ENCODE data around the gene NDUFV1. TPM values are rescaled to one million over a fixed set of nuclear protein-coding genes. Genes with fewer than 3 reads are reported as not detected.
"Not testable (repeated sequence)": the region's sequence is repeated elsewhere in the genome, so short reads cannot be mapped to it uniquely, and the experiment has no call there.

The NDUFV1 gene
- 395 and 424 TPM in 2 replicates for polyA plus RNA-seq (2014; cell fraction: cytosol; rRNA removed)
- 612 and 857 TPM in 2 replicates for polyA plus RNA-seq (2014; cell fraction: nucleus; rRNA removed)

DNA sequence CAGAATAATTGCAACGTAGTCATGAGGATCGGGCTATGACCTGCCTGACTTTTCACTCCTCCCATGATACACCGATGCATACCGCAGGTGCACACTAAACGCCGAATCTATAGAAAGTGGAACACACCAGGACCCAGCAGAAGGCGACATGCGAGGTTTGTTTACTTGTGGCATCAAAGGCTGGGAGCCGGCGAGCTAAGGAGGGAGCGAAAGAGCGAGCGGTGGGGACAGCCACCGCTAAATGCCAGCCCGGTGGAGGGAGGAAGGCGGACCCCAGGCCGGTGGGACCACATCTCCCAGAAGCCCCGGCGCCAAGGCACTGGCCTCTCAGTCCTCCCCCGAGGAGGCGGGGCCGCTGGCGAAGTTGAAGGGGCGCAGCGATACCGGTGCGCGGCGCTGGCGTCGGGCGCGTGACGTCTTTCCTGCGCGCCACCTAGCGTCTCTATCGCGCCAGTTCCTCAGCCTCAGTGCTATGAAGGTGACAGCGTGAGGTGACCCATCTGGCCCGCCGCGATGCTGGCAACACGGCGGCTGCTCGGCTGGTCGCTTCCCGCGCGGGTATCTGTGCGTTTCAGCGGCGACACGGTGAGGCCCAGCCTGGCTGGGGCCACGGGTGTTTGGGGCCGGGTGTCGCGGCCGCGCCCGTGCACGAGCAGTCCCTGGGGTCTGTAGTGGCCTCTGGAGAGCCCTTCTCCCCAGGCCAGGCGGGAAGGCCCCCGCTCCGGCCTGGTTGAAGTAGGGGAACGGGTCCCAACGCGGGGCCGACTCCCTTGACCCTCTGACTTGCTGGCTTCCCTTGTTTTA is at the start of gene NDUFV1:
NDUFV1 (plus strand) TSS at position 445 of the 804 bp plus-strand sequence; CDS start at position 514, 69 bp downstream.
- DNase-seq (ENCODE audit: low spot score) = peak; percentile 93

DNA sequence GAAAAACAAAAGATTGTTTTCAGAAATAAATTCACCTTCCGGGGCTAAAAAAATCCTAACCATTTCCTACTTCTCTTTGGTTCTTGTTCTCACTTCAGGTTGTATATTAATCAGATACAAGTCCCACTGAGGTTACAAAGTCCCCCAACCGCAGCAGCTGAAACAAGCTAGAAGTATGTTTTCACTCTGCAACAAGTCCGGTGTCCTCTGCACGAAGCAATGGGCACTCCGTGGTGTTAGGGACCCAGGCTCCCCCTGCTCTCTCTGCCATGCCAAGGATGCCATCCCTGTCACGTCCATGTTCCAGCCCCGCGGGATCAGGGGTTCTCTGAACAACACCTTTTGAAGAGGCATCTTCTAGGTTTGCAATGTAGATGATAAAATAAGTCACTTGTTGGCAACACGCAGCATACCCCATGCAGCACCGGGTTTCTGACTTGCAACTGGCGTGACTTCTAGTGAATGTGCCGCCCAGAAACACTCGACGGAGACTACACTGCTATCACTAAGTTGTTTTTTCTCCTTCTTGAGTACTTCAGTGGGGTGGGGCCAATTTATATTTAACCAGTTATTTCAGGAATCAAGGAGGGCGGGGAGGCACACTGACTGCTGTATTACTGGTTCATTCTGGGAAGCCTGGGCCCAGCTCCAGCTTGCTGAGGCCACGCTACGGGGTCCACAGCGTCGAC is 48.5 kb upstream of the NDUFV1 start:
- DNase-seq (ENCODE audit: low spot score) = no peak

DNA sequence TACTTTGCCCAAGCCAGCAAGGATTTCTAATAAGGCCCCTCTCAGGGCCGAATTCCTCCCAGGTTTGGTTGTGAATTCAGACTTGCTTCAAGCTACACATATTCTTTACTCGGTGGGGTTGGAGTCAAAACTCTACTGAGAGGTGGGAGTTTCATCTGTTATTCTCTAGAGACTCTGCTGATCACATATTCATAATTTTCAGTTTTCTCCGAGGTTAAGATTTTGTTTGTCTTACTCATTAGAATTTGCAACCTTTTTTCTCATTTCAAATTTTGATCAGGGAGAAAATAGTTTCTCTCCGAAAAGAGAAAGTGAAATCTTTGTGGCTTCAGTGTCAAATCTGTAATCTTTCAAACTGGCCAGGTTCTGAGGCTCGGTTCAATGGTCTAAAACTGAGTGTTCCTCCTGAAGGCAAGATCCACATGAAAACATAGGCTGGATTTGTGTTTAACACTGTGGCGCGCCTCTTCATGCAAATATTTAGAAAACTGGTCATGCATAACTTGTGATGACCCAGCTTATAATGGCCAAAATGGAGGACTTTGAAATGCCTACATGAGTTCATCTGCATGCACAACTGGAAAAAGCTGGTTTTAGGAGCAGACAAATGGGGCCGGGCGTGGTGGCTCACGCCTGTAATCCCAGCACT is 44.6 kb upstream of the NDUFV1 start:
- no peak for DNase-seq (ENCODE audit: low spot score)

DNA sequence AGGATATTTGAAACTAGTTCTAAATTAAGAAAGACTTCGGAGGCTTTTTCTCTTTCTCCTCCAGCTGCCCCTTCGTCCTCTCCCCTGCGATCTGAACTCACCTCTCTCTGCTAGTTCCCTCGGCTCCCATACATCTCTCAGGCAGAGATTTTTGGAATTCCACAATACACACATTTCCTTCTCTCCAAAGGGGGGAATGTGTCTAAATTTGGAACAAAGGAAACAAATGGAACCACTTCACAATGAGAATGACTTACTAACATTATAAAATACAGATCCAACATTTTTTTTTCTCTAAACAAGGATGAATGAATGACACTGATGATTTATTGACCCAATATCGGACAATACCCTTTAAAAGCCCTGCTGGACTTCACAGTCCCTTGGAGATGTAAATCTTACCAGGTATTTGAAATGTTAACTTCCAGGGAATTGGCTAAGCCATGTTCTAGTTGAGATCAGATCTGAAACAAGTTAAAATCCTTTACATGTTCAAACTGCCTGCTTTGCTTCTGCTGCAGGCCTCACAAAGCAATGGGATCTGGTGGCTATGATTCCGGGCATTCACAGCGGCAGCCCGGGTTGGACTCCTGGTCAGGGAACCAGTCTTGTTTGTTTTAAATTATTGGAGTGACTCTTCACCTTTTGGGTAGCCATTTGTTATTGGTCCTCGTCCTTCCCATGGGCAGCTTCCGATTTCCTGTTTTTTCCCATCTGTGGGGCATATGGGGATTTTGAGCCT is 43.6 kb upstream of the NDUFV1 start:
- DNase-seq (ENCODE audit: low spot score) = no peak

DNA sequence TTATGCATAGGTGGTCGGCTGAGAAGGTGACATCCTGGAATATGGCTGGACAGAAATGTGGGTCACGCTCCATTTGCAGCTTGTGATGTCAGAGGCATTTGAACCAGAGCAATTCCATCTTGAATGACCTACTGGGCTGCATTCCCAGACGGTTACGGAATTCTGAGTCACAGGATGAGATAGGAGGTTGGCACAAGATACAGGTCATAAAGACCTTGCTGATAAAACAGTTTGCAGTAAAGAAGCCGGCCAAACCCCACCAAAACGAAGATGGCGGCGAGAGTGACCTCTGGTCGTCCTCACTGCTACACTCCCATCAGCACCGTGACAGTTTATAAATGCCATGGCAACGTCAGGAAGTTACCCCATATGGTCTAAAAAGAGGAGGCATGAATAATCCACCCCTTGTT is 43.0 kb upstream of the NDUFV1 start:
- not testable (repeated sequence) for DNase-seq (ENCODE audit: low spot score)

DNA sequence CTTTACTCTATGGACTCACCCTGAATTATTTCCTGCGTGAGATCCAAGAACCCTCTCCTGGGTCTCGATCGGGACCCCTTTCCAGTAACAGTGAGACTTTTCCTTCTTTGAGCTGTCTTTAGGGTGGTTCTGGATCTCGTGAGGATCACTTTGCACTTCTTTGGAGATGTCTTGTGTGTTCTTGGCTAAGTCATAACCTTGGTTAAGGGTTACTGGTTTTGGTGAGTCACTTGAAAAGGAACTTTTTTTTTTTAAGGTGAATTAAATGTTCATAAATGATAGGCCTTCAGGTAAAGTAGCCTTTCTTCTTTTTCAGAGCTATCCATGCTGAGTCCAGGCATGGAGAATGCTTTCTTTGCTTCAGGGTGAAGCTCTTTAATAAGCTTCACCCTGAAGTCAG is 42.5 kb upstream of the NDUFV1 start:
- DNase-seq (ENCODE audit: low spot score) = no peak

DNA sequence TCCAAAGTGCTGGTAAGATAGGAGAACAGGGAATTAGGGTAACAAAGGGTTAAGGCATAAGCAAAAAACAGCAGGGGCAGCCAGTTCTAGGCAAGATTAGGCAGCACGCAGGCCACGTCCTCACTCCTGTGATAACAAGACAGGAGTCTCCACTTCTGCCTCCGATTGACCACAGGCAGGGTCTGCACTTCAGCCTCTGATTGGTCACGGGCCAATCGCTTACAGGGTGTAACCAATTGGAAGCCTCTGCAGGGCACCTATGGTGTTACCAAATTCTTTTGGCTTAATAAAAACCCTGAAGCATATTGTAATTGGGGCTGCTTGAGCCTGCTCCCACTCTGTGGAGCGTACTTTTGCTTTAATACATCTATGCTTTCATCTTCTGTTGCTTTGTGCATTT is 35.3 kb upstream of the NDUFV1 start:
- no peak for DNase-seq (ENCODE audit: low spot score)

DNA sequence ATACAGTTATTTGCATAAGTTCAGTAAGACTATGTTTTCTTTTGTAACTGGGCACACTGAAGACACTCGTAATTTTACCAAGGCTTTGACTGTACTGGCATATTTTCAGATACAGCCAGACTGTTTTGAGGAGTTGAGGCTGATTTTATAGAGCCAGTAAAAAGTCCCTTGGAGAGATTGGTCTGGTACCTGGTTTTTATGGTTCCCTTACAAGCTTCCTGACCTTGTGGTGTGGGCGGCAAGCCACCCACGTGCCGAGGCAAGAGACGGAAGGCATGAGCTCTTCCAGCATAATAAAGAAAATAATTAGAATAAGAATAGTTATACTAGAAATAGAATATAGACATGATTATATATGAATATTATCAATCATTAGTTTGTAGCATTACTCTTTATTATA is 34.4 kb upstream of the NDUFV1 start:
- no peak for DNase-seq (ENCODE audit: low spot score)

DNA sequence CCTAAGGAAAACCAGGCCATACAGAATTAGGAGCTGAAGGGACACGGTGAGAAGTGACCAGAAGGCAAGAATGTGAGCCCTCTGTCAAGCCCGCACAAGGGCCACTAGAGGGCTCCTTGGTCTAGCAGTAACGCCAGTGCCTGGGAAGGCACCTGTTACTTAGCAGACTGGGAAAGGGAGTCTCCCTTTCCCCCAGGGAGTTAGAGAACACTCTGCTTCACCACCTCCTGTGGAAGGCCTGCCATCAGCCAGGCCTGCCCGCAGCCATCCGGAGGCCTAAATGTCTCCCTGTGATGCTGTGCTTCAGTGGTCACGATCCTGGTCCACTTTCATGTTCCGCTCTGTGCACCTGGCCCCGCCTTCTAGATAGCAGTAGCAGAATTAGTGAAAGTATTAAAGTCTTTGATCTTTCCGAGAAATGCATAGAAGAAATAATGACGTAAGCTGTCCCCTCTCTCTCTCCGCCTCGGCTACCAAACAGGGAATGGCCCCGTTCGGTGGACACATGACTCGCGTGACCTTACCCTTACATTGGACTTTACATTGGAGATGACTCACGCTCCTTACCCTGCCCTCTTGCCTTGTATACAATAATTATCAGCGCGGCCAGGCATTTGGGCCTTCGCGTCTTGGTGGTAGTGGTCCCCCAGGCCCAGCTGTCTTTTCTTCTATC is 33.9 kb upstream of the NDUFV1 start:
- DNase-seq (ENCODE audit: low spot score) = peak; percentile 69

DNA sequence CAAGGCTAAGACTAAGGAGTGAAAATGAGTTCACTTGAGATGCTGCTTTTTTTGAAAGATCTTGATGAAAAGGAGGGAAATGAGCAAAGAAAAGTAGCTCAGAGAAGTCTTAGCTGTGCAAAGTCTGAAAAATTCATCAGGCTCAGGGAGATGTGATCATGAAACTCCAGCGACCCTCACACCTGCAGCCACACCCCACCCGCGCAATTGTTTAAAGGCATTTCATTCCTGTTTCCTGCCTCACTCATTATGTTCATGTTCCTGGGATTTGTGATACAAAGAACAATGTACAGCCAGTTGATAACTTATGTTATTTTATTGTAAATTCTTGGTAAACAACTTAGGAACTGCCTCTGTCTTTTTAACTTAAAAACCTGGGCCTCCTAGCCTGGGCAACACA is 31.8 kb upstream of the NDUFV1 start:
- no peak for DNase-seq (ENCODE audit: low spot score)

DNA sequence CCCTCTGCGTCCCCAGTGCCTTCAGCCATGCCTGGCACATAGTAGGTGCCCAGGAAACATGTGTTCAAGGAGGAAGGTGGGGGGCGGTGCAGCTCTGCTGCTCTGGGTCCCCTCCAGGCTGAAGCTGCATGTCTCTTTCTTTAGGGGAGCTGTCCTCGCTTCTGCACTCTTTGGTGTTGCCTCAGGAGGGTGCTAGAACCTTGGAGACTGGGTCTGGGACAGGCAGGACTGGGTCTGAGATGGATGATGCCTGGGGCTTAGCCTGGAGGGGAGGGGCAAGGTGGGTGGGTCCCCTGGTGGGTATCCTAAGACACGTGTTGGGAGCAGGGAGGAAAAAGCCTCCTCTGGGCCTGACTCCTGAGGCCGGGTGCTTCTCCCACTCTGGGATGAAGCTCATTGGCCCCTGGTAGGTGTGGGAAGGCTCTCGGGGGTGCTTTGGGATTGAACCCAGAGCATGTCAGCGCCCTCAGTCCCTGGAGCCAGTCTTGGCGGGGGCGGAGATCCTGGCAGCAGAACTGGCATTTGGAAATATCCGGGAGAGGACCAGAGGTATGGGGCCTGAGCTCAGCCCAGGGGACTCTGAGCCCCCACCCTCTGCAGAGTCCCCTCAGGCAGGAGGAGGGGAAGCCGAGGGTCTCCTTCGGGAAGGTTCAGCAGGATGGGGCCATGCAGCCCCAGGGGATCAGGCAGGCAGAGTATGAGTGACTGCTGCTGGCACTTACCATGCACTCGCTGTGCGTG is 29.8 kb upstream of the NDUFV1 start:
- DNase-seq (ENCODE audit: low spot score) = no peak

DNA sequence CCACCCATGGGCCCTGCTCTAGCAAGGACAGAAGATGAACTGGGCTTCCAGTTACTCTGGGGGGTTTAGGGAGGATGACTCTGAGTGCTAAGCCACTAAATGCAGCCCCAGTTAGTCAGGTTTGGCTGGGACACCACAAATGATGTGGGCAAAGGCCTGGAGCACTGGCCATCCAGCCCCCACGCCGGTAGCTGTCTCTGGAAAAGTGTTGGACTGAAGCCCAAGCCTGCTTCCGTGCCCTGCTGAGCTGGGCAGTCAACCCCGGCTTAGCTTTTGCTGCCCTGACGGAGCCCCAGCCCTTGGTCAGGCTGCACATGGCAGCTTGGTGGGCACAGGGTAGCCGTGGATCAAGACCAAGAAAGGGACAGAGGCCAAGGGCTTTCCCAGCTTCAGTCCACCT is 28.8 kb upstream of the NDUFV1 start:
- DNase-seq (ENCODE audit: low spot score) = no peak

DNA sequence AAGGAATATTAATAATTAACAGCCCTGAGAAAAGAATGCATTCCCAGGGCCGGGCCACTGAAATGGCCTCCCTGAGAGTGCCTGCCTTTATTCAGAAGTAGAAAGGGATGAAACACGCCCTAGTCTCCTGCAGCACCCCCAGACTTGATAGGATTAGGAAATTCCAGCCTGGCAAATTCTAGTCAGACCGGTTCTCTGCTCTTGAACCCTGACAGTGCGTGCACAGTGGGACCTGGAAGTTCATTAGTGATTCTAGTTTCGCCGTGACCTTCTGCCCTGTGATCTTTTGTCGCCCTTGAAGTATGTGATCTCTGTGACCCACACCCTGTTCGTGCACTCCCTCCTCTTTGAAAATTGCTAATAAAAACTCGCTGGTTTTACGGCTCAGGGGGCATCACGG is 25.3 kb upstream of the NDUFV1 start:
- DNase-seq (ENCODE audit: low spot score) = no peak

DNA sequence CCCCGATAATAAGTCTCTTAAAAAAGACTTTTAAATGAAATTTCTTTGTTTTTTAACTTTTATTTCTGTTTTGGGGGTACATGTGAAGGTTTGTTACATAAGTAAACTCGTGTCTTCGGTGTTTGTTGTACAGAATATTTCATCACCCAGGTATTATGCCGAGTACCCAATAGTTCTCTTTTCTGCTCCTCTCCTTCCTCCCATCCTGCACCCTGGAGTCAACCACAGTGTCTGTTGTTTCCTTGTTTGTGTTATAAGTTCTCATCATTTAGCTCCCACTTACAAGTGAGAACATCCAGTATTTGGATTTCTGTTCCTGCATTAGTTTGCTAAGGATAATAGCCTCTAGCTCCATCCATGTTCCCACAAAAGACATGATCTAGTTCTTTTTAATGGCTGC is 24.7 kb upstream of the NDUFV1 start:
- DNase-seq (ENCODE audit: low spot score) = no peak

DNA sequence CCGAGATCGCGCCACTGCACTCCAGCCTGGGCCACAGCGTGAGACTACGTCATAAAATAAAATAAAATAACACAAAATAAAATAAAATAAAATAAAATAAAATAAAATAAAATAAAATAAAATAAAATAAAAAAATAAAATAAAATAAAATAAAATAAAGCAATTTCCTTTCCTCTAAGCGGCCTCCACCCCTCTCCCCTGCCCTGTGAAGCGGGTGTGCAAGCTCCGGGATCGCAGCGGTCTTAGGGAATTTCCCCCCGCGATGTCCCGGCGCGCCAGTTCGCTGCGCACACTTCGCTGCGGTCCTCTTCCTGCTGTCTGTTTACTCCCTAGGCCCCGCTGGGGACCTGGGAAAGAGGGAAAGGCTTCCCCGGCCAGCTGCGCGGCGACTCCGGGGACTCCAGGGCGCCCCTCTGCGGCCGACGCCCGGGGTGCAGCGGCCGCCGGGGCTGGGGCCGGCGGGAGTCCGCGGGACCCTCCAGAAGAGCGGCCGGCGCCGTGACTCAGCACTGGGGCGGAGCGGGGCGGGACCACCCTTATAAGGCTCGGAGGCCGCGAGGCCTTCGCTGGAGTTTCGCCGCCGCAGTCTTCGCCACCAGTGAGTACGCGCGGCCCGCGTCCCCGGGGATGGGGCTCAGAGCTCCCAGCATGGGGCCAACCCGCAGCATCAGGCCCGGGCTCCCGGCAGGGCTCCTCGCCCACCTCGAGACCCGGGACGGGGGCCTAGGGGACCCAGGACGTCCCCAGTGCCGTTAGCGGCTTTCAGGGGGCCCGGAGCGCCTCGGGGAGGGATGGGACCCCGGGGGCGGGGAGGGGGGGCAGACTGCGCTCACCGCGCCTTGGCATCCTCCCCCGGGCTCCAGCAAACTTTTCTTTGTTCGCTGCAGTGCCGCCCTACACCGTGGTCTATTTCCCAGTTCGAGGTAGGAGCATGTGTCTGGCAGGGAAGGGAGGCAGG is 23.2 kb upstream of the NDUFV1 start, which contains the start of gene GSTP1:
GSTP1 (plus strand) TSS at position 566 of the 958 bp plus-strand sequence; CDS start at position 598, 32 bp downstream.
- peak; percentile 89 for DNase-seq (ENCODE audit: low spot score)

DNA sequence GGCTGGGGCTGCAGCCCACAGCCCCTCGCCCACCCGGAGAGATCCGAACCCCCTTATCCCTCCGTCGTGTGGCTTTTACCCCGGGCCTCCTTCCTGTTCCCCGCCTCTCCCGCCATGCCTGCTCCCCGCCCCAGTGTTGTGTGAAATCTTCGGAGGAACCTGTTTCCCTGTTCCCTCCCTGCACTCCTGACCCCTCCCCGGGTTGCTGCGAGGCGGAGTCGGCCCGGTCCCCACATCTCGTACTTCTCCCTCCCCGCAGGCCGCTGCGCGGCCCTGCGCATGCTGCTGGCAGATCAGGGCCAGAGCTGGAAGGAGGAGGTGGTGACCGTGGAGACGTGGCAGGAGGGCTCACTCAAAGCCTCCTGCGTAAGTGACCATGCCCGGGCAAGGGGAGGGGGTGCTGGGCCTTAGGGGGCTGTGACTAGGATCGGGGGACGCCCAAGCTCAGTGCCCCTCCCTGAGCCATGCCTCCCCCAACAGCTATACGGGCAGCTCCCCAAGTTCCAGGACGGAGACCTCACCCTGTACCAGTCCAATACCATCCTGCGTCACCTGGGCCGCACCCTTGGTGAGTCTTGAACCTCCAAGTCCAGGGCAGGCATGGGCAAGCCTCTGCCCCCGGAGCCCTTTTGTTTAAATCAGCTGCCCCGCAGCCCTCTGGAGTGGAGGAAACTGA is 22.4 kb upstream of the NDUFV1 start:
- peak; percentile 66 for DNase-seq (ENCODE audit: low spot score)

DNA sequence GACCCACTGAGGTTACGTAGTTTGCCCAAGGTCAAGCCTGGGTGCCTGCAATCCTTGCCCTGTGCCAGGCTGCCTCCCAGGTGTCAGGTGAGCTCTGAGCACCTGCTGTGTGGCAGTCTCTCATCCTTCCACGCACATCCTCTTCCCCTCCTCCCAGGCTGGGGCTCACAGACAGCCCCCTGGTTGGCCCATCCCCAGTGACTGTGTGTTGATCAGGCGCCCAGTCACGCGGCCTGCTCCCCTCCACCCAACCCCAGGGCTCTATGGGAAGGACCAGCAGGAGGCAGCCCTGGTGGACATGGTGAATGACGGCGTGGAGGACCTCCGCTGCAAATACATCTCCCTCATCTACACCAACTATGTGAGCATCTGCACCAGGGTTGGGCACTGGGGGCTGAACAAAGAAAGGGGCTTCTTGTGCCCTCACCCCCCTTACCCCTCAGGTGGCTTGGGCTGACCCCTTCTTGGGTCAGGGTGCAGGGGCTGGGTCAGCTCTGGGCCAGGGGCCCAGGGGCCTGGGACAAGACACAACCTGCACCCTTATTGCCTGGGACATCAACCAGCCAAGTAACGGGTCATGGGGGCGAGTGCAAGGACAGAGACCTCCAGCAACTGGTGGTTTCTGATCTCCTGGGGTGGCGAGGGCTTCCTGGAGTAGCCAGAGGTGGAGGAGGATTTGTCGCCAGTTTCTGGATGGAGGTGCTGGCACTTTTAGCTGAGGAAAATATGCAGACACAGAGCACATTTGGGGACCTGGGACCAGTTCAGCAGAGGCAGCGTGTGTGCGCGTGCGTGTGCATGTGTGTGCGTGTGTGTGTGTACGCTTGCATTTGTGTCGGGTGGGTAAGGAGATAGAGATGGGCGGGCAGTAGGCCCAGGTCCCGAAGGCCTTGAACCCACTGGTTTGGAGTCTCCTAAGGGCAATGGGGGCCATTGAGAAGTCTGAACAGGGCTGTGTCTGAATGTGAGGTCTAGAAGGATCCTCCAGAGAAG is 21.6 kb upstream of the NDUFV1 start:
- no peak for DNase-seq (ENCODE audit: low spot score)
